BE2C (cell line): ENCODE measurements around the gene CCDC73.
A peak's percentile ranks its signal among the peaks of the same experiment; 100 is the strongest.

Source experiments
- DNase-seq: peaks from one replicate; pipeline ENCODE4 v3.0.0-alpha.2; 2020
- H3K27me3 ChIP-seq: fragments of 250-450 bp; sonication (Bioruptor Pico); 2 replicates; pipeline ENCODE4 v1.5.1; 2020; ENCODE audit warnings: mild to moderate bottlenecking
- H3K36me3 ChIP-seq: fragments of 250-450 bp; sonication (Bioruptor Pico); 2 replicates; pipeline ENCODE4 v1.5.1; 2020; ENCODE audit warnings: mild to moderate bottlenecking
- H3K4me1 ChIP-seq: fragments of 250-450 bp; sonication (Bioruptor Pico); 2 replicates; pipeline ENCODE4 v1.5.1; 2020
- H3K4me3 ChIP-seq: 2 replicates; pipeline ENCODE4 v1.5.1; 2011; ENCODE audit warnings: low read depth, low read length
- H3K9me3 ChIP-seq: fragments of 250-450 bp; sonication (Bioruptor Pico); 2 replicates; pipeline ENCODE4 v1.5.1; 2020
- CTCF ChIP-seq: IDR thresholded peaks from 2 replicates; pipeline ENCODE4 v1.5.1; 2012; ENCODE audit warnings: mild to moderate bottlenecking, low read depth, low read length

Gene CCDC73

GRCh38 chr11:32562839-32563599 lies 231.4 kb downstream of the CCDC73 start:
- no peak overlapping the region for H3K4me3 ChIP-seq
- DNase-seq = no peak
- no peaks in the 10 kb centered on the region for H3K4me1 ChIP-seq
- H3K36me3 ChIP-seq = no peaks in the 10 kb centered on the region
- no peaks in the 10 kb centered on the region for H3K9me3 ChIP-seq
- no peaks in the 10 kb centered on the region for H3K27me3 ChIP-seq
- TF ChIP-seq CTCF = no peak

- Histone ChIP-seq H3K4me3 (no peak overlapping the region), H3K9me3 (no peaks in the 10 kb centered on the region), H3K4me1 (no peaks in the 10 kb centered on the region), H3K36me3 (no peaks in the 10 kb centered on the region), H3K27me3 (no peaks in the 10 kb centered on the region)
- peak; percentile 21; the same call in 1 of the 2 replicates for TF ChIP-seq CTCF
- DNase-seq = no peak
These were observed 232.6 kb downstream of the CCDC73 start for GRCh38 chr11:32561835-32562234.

GRCh38 chr11:32555895-32556294 lies 238.6 kb downstream of the CCDC73 start:
- Histone ChIP-seq H3K4me1 (no peaks in the 10 kb centered on the region), H3K9me3 (no peaks in the 10 kb centered on the region), H3K4me3 (no peak overlapping the region), H3K27me3 (no peaks in the 10 kb centered on the region), H3K36me3 (no peaks in the 10 kb centered on the region)
- no peak for DNase-seq
- TF ChIP-seq CTCF = no peak

- no peaks in the 10 kb centered on the region for H3K4me1 ChIP-seq
- H3K27me3 ChIP-seq = no peaks in the 10 kb centered on the region
- no peak for DNase-seq
- H3K9me3 ChIP-seq = no peaks in the 10 kb centered on the region
- TF ChIP-seq CTCF = no peak
- no peaks in the 10 kb centered on the region for H3K36me3 ChIP-seq
- no peak overlapping the region for H3K4me3 ChIP-seq
These were observed 239.4 kb downstream of the CCDC73 start for GRCh38 chr11:32555091-32555490.
